RWPE2 (cell line): ENCODE results near the gene GIGYF2.
"Not testable (repeated sequence)": the region's sequence is repeated elsewhere in the genome, so short reads cannot be mapped to it uniquely, and the experiment has no call there.

Source experiments
- ATAC-seq: fragments of 200-7000 bp; cut with Tn5 transposase; 3 replicates; pipeline ENCODE4 v1.9.1; 2021; ENCODE audit warnings: low read depth
- DNase-seq: peaks from one replicate; pipeline ENCODE4 v3.0.0-alpha.2; 2020; ENCODE audit warnings: low spot score
- H3K27ac ChIP-seq: fragments of 450-650 bp; 2 replicates; pipeline ENCODE4 v1.5.1; 2017; ENCODE audit warnings: mild to moderate bottlenecking; ENCODE audit not compliant: poor library complexity, severe bottlenecking
- H3K27me3 ChIP-seq: fragments of 250-450 bp; sonication (Bioruptor Pico); 2 replicates; pipeline ENCODE4 v1.5.1; 2021; ENCODE audit warnings: mild to moderate bottlenecking, moderate library complexity; ENCODE audit not compliant: insufficient read depth, poor library complexity, severe bottlenecking
- H3K36me3 ChIP-seq: fragments of 250-450 bp; sonication (Bioruptor Pico); 2 replicates; pipeline ENCODE4 v1.5.1; 2020; ENCODE audit warnings: low read depth, mild to moderate bottlenecking, moderate library complexity
- H3K4me1 ChIP-seq: fragments of 250-450 bp; sonication (Bioruptor Pico); 2 replicates; pipeline ENCODE4 v1.5.1; 2021; ENCODE audit warnings: mild to moderate bottlenecking, moderate library complexity; ENCODE audit not compliant: insufficient read depth, poor library complexity, severe bottlenecking
- H3K4me3 ChIP-seq: fragments of 250-450 bp; sonication (Bioruptor Pico); 2 replicates; pipeline ENCODE4 v1.5.1; 2021; ENCODE audit warnings: mild to moderate bottlenecking, moderate library complexity; ENCODE audit not compliant: severe bottlenecking
- H3K9me3 ChIP-seq: fragments of 250-450 bp; sonication (Bioruptor Pico); 2 replicates; pipeline ENCODE4 v1.5.1; 2021; ENCODE audit warnings: mild to moderate bottlenecking, moderate library complexity; ENCODE audit not compliant: severe bottlenecking
- TF ChIP-seq, protein P1 (sequence below): fragments of 450-650 bp; IDR thresholded peaks from one replicate; pipeline ENCODE4 v1.5.1; 2017; ENCODE audit warnings: mild to moderate bottlenecking, moderate library complexity; ENCODE audit not compliant: poor library complexity, severe bottlenecking

Gene GIGYF2

DNA sequence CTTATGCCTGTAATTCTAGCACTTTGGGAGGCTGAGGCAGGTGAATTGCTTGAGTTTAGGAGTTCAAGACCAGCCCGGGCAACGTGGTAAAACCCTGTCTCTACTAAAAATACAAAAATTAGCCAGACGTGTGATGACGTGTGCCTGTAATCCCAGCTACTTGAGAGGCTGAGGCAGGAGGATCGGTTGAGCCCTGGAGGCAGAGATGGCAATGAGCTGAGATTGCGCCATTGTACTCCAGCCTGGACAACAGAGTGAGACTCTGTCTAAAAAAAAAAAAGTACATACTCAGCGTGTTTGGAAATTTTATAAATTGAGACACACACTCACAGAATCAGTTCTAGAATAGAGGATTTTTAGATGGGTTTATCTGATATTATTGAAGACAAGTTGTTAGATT lies 17.1 kb upstream of the GIGYF2 start:
- DNase-seq (no peak), ATAC-seq (no peak)
- Histone ChIP-seq H3K4me3 (no peak overlapping the region), H3K36me3 (no peaks in the 10 kb centered on the region), H3K4me1 (no peaks in the 10 kb centered on the region), H3K27ac (no peak overlapping the region), H3K9me3 (no peaks in the 10 kb centered on the region), H3K27me3 (no peaks in the 10 kb centered on the region)
- TF ChIP-seq, protein P1, sequence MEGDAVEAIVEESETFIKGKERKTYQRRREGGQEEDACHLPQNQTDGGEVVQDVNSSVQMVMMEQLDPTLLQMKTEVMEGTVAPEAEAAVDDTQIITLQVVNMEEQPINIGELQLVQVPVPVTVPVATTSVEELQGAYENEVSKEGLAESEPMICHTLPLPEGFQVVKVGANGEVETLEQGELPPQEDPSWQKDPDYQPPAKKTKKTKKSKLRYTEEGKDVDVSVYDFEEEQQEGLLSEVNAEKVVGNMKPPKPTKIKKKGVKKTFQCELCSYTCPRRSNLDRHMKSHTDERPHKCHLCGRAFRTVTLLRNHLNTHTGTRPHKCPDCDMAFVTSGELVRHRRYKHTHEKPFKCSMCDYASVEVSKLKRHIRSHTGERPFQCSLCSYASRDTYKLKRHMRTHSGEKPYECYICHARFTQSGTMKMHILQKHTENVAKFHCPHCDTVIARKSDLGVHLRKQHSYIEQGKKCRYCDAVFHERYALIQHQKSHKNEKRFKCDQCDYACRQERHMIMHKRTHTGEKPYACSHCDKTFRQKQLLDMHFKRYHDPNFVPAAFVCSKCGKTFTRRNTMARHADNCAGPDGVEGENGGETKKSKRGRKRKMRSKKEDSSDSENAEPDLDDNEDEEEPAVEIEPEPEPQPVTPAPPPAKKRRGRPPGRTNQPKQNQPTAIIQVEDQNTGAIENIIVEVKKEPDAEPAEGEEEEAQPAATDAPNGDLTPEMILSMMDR, result no peak

DNA sequence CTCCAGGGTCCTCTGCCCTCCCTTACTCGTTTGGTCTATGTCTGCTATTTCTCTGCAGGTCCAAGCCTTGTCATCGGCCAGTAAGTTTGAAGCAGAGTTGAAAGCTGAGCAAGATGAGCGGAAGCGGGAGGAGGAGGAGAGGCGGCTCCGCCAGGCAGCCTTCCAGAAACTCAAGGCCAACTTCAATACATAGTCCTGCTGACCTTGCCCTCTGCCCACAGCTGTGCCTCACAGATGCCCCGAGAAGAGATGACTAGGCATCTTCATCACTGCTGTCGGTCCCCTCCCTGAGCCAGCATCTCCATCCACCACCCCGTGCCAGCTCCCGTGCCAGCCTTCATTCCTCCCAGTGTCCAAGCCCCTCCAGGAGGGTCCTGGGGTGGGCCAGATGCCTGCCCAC lies 15.6 kb upstream of the GIGYF2 start:
- H3K4me1 ChIP-seq, result no peaks in the 10 kb centered on the region
- H3K4me3 ChIP-seq, result no peak overlapping the region
- no peaks in the 10 kb centered on the region for H3K27me3 ChIP-seq
- TF ChIP-seq, protein P1, result no peak
- DNase-seq (no peak), ATAC-seq (no peak)
- H3K9me3 ChIP-seq, result no peaks in the 10 kb centered on the region
- no peak overlapping the region for H3K27ac ChIP-seq
- H3K36me3 ChIP-seq, result no peaks in the 10 kb centered on the region

DNA sequence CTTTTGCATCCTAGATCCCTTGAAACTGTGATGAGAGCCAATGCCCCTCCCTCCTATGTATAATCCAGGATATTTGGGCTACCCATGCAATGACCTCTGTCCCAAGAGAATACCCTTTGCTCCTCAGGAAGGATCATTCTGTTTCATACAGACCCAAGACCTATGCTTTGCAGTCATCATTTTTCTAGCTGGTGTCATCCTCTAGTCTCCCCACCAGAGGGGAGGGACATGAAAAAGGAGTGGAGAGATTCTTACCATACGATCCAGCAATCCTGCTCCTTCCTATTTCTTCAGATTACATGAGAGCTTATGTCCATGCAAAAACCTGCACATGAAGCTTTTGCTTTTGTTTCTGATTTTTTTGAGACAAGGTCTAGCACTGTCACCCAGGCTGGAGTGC lies 13.8 kb upstream of the GIGYF2 start:
- no peak for DNase-seq
- Histone ChIP-seq H3K9me3 (no peaks in the 10 kb centered on the region), H3K4me1 (no peaks in the 10 kb centered on the region), H3K4me3 (no peak overlapping the region), H3K27me3 (no peaks in the 10 kb centered on the region), H3K27ac (no peak overlapping the region), H3K36me3 (no peaks in the 10 kb centered on the region)
- TF ChIP-seq, protein P1, result no peak
- ATAC-seq, result no peak

DNA sequence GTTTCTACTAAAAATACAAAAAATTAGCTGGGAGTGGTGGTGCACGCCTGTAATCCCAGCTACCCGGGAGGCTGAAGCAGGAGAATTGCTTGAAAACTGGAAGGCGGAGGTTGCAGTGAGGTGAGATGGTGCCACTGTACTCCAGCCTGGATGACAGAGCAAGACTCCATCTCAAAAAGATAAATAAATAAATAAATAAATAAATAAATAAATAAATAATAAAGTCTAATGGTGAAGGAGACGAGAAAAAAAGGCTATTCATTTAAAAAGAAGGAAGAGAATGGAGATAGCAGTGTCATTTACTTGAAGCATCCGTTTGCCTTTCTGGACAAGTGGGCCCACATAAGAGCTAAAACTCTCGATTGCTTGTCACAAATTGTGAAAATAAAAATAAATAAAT lies 11.7 kb upstream of the GIGYF2 start:
- not testable (repeated sequence) for H3K9me3 ChIP-seq, H3K36me3 ChIP-seq, H3K27me3 ChIP-seq, H3K4me3 ChIP-seq, ATAC-seq, DNase-seq, H3K4me1 ChIP-seq, H3K27ac ChIP-seq

DNA sequence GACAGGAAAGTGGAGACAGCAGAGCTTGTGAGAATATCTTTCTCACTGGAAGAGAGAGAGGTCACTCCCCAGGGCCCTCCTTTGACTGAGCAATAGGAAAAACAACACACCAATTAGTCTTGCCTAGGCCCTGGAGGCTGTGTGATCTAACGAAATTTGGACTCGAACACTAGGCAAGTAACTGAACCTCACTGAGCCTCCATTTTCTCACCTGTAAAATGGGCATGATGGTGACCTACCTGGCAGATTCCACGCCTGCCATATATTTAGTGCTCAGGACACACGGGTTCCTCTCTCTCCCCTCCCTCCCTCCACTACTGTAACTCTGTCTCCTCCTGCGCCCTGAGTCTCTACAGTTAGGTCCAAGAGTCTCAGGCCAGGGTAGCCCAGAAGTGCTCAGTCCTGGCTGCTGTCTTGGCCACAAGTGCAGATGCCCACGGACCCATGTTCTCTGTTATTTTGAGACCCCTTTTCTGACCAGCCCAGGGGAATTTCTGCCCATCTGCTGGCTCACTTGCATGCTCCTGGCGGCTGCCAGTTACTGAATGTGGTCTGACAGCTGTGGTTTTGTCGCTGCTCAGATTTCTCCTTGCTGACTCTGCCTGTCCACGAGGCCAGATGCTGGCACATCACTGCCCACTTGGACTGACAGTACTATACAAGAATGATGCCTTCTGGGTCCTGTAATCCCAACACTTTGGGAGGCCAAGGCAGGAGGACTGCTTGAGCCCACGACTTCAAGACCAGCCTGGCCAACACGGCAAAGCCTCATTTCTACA lies 9.6 kb upstream of the GIGYF2 start:
- TF ChIP-seq, protein P1, result no peak
- DNase-seq, result no peak
- H3K36me3 ChIP-seq, result no peaks in the 10 kb centered on the region
- H3K4me3 ChIP-seq, result no peak overlapping the region
- no peak for ATAC-seq
- no peak overlapping the region for H3K27ac ChIP-seq
- H3K9me3 ChIP-seq, result no peaks in the 10 kb centered on the region
- H3K4me1 ChIP-seq, result no peaks in the 10 kb centered on the region
- no peaks in the 10 kb centered on the region for H3K27me3 ChIP-seq
